ENCODE measurements around the gene ANXA4. TPM values are rescaled to one million over a fixed set of nuclear protein-coding genes. Genes with fewer than 3 reads are reported as not detected.

Gene ANXA4
- total RNA-seq, 1 donor from 2014 or later: 84.5 TPM

DNA sequence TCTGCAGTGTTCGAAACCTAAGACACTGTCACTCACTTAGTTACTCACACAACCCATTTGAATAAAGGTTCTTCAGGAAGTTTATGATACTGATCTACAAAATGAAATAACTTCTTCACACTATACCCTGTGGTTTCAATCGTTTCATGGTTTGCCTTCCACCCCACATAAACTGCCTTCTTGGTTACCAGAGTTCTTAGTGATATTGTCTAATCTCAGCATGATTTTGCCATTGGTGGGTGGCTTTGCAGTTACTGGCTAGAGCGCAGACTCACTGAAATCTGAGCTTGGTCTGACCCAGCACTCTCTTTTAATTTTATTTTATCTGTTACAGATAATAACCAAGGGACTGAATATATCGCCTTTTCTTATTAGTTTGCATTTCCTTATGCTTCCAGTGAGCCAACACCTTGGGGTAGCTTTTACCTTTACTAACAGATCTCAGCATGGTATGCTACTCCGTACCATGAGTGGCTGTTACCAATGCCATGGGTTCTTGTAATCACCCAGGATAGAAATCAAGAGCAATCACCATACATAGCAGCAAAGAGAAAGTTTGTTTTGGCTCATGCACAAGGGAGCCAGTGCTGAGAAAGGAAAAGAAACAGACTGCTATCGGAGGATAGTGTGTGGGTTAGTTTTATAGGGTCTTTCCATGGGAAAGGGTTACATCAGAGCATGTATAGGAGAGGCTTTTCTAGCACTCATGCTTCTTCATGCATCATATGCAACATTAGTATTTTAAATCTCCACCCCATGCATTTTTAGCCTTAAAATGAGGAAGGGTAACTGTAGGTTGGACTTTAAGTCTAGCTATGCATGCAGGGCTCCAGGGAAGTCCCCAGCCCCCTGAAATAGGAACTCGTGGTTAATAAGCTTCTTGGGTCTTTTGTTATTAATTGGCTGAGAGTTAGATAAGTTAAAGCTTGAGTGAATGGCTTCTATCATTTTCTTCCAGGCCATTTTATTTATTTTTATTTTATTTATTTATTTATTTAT is 33.3 kb downstream of the ANXA4 start:
- peaks cover 4% of the 10 kb centered on the region for H3K9me3 Mint-ChIP-seq
- no peak overlapping the region for H3K4me3 Mint-ChIP-seq
- H3K27me3 Mint-ChIP-seq: no peaks in the 10 kb centered on the region
- H3K27ac Mint-ChIP-seq: peak overlapping the region; percentile 30
- H3K4me1 Mint-ChIP-seq (ENCODE audit: unreplicated experiment): peaks cover 30% of the 10 kb centered on the region
- TF ChIP-seq CTCF (conservative IDR thresholded peaks at IDR 0.05): no peak
- H3K36me3 Mint-ChIP-seq: peaks cover 12% of the 10 kb centered on the region
- DNase-seq (ENCODE audit: extremely low spot score, unreplicated experiment): no peak

- no peak for DNase-seq (ENCODE audit: extremely low spot score, unreplicated experiment)
- Mint-ChIP-seq H3K4me3 (no peak overlapping the region), H3K27me3 (no peaks in the 10 kb centered on the region), H3K4me1 (ENCODE audit: unreplicated experiment) (peaks cover 38% of the 10 kb centered on the region), H3K27ac (peak overlapping the region; percentile 37), H3K36me3 (peaks cover 11% of the 10 kb centered on the region), H3K9me3 (peaks cover 3% of the 10 kb centered on the region)
- TF ChIP-seq CTCF (conservative IDR thresholded peaks at IDR 0.05): no peak
Observed at GRCh38 chr2:69776886-69777785, 35.2 kb downstream of the ANXA4 start.

GRCh38 chr2:69777786-69778105 is 35.8 kb downstream of the ANXA4 start:
- H3K4me1 Mint-ChIP-seq (ENCODE audit: unreplicated experiment): peaks cover 39% of the 10 kb centered on the region
- H3K4me3 Mint-ChIP-seq: no peak overlapping the region
- no peak for TF ChIP-seq CTCF (conservative IDR thresholded peaks at IDR 0.05)
- H3K27me3 Mint-ChIP-seq: no peaks in the 10 kb centered on the region
- no peak for DNase-seq (ENCODE audit: extremely low spot score, unreplicated experiment)
- H3K27ac Mint-ChIP-seq: peak overlapping the region; percentile 37
- H3K9me3 Mint-ChIP-seq: peaks cover 3% of the 10 kb centered on the region
- peaks cover 11% of the 10 kb centered on the region for H3K36me3 Mint-ChIP-seq

GRCh38 chr2:69779258-69780001 is 37.5 kb downstream of the ANXA4 start:
- no peaks in the 10 kb centered on the region for H3K27me3 Mint-ChIP-seq

More at GRCh38 chr2:69779258-69780001, 37.5 kb downstream of the ANXA4 start:
- Mint-ChIP-seq H3K36me3 (peaks cover 17% of the 10 kb centered on the region), H3K9me3 (peaks cover 3% of the 10 kb centered on the region), H3K4me3 (peak overlapping the region; percentile 44), H3K4me1 (ENCODE audit: unreplicated experiment) (peaks cover 39% of the 10 kb centered on the region), H3K27ac (peak overlapping the region; percentile 85)
- no peak for TF ChIP-seq CTCF (conservative IDR thresholded peaks at IDR 0.05)
- no peak for DNase-seq (ENCODE audit: extremely low spot score, unreplicated experiment)
